ENCODE data around the gene EGLN3. TPM values are rescaled to one million over a fixed set of nuclear protein-coding genes. Genes with fewer than 3 reads are reported as not detected.

EGLN3 gene
- total and polyA plus RNA-seq, 7 experiments from 2014 or later = 0.71 to 96.5 (median 1.3) TPM

DNA sequence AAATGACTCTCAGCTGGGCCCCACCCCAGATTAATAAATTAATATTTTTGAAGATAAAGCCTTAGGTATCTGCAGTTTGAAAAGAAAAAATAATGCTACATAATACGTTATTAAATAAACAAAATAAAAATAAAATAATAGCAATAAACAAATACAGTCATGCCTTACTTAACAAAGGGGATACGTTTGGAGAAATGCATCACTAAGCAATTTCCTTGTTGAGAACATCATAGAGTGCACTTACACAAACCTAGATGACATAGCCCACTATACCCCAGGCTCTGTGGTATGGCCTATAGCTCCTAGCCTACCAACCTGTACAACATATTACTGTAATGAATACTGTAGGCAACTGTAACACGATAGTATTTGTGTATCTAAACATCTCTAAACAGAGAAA, 7.1 kb upstream of the EGLN3 start:
- H3K9me3 ChIP-seq (ENCODE audit: control insufficient read depth in 2 of 3, low read length in 3 of 3) = no peaks in the 10 kb centered on the region
- Mint-ChIP-seq H3K27ac (no peak overlapping the region), H3K36me3 (peaks cover 0 to 23% (median 4%) of the 10 kb centered on the region in 5 donors), H3K4me3 (no peak overlapping the region), H3K9me3 (peaks cover 0 to 7% (median 0%) of the 10 kb centered on the region in 11 donors), H3K4me1 (peaks cover 0 to 35% (median 3%) of the 10 kb centered on the region in 7 donors), H3K27me3 (peaks cover 15 to 62% (median 20%) of the 10 kb centered on the region in 5 donors)
- DNase-seq (no peak), ATAC-seq (no peak)
- no peaks in the 10 kb centered on the region for H3K27me3 ChIP-seq (ENCODE audit: control insufficient read depth in 2 of 2, insufficient read depth in 2 of 2, low read length in 2 of 2)
- H3K4me1 ChIP-seq (ENCODE audit: control insufficient read depth in 2 of 2, insufficient read depth in 2 of 2, low read length in 2 of 2) = no peaks in the 10 kb centered on the region
- H3K4me3 ChIP-seq (ENCODE audit: low read length) = no peak overlapping the region
- H3K36me3 ChIP-seq (ENCODE audit: control insufficient read depth in 2 of 3, insufficient read depth in 3 of 3, low read length in 3 of 3) = no peaks in the 10 kb centered on the region
- intact Hi-C loops (cut with micrococcal nuclease) = no loop called here
- ChIA-PET POLR2A (no interaction called here), CTCF (no interaction called here)
- no peak overlapping the region for H3K27ac ChIP-seq (ENCODE audit: low read depth, low read length)

DNA sequence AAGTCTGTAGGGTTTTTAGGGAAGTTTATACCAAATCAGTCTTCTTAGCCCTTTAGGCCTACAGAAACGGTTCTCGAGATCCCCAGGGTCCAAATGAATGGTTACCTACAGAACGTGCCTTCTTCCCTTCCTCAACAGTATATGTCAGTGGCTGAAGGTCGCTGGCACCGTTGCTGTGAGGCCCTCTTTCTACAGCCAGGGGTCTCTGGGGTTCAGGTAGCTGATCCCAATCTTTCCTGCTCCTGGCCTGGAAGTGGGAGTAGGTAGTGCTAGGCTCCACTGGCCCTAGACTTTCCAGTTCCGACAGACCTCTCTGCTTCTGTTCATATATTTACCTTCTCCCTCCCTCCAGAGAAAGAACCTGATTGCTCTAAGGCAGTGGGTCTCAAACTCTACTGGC, 6.4 kb upstream of the EGLN3 start:
- H3K4me3 ChIP-seq (ENCODE audit: low read length) = no peak overlapping the region
- Mint-ChIP-seq H3K27me3 (peaks cover 22 to 69% (median 27%) of the 10 kb centered on the region in 5 donors), H3K4me1 (peaks cover 0 to 33% (median 3%) of the 10 kb centered on the region in 7 donors), H3K36me3 (peaks cover 0 to 19% (median 4%) of the 10 kb centered on the region in 5 donors), H3K27ac (no peak overlapping the region), H3K4me3 (no peak overlapping the region), H3K9me3 (peaks cover 0 to 5% (median 0%) of the 10 kb centered on the region in 11 donors)
- ChIA-PET CTCF (no interaction called here), POLR2A (no interaction called here)
- intact Hi-C loops (cut with micrococcal nuclease) = no loop called here
- ATAC-seq = no peak
- H3K4me1 ChIP-seq (ENCODE audit: control insufficient read depth in 2 of 2, insufficient read depth in 2 of 2, low read length in 2 of 2) = no peaks in the 10 kb centered on the region
- no peak for DNase-seq
- no peaks in the 10 kb centered on the region for H3K36me3 ChIP-seq (ENCODE audit: control insufficient read depth in 2 of 3, insufficient read depth in 3 of 3, low read length in 3 of 3)
- H3K27ac ChIP-seq (ENCODE audit: low read depth, low read length) = no peak overlapping the region
- no peaks in the 10 kb centered on the region for H3K27me3 ChIP-seq (ENCODE audit: control insufficient read depth in 2 of 2, insufficient read depth in 2 of 2, low read length in 2 of 2)
- H3K9me3 ChIP-seq (ENCODE audit: control insufficient read depth in 2 of 3, low read length in 3 of 3) = no peaks in the 10 kb centered on the region

DNA sequence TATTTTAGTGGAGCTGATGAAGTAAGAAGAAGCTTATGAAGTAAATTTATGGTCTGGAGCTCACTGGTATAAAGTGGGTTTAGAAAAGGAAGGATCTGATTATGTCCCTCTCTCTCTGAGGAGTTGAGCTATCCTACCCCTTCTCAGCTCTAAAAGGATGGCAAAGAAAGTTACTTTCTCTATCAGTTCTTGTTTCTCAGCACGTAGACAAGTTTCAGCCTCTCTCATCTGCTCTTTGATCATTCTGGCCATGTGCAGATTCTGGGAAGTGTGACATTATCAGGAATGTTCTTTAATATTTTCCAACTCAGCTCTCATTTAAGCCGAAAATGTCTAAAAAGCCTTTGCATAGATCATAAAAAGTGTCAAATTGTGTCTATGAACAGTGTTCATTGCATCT, 5.8 kb upstream of the EGLN3 start:
- no peaks in the 10 kb centered on the region for H3K9me3 ChIP-seq (ENCODE audit: control insufficient read depth in 2 of 3, low read length in 3 of 3)
- peaks cover 0 to 15% (median 4%) of the 10 kb centered on the region in 5 donors for H3K36me3 Mint-ChIP-seq
- H3K27ac ChIP-seq (ENCODE audit: low read depth, low read length) = no peak overlapping the region
- H3K4me1 Mint-ChIP-seq = peaks cover under 1 to 30% (median 5%) of the 10 kb centered on the region in 7 donors
- no peak for ATAC-seq
- no peak overlapping the region for H3K4me3 ChIP-seq (ENCODE audit: low read length)
- H3K36me3 ChIP-seq (ENCODE audit: control insufficient read depth in 2 of 3, insufficient read depth in 3 of 3, low read length in 3 of 3) = no peaks in the 10 kb centered on the region
- no peak overlapping the region for H3K27ac Mint-ChIP-seq
- CTCF ChIA-PET = no interaction called here
- no peaks in the 10 kb centered on the region for H3K27me3 ChIP-seq (ENCODE audit: control insufficient read depth in 2 of 2, insufficient read depth in 2 of 2, low read length in 2 of 2)
- intact Hi-C loops (cut with micrococcal nuclease) = no loop called here
- H3K27me3 Mint-ChIP-seq = peaks cover 27 to 74% (median 32%) of the 10 kb centered on the region in 5 donors
- no peaks in the 10 kb centered on the region for H3K4me1 ChIP-seq (ENCODE audit: control insufficient read depth in 2 of 2, insufficient read depth in 2 of 2, low read length in 2 of 2)
- POLR2A ChIA-PET = no interaction called here
- DNase-seq = no peak
- peaks cover 0 to 5% (median 0%) of the 10 kb centered on the region in 11 donors for H3K9me3 Mint-ChIP-seq
- H3K4me3 Mint-ChIP-seq = no peak overlapping the region

DNA sequence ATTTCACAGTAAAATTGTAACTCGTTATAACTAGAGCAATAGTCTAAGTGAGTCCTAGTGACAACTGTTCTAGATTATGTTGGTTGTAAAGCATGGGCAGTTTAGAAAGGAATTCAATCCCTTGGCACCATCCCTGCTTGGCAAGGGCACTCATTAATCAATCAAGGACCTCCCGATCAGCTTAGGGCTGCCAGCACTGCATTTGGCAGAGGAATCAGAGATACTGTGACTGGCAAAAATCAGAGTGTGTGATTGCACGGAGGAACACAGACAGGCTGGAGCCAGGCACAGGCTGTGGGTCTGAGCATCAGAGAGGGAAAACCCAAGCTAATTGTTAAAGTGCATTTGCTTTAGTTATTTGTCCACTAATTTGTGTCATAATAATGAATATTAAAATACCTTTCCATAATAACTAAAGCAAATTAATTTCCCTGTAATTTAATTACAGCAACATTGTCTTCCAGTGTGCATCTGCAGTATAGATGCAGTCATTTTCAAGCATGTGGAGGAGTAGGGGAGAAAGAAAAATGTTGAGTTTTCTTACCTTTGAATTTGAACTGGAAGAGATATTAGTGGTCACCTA, 3.2 kb upstream of the EGLN3 start:
- ATAC-seq = no peak

DNA sequence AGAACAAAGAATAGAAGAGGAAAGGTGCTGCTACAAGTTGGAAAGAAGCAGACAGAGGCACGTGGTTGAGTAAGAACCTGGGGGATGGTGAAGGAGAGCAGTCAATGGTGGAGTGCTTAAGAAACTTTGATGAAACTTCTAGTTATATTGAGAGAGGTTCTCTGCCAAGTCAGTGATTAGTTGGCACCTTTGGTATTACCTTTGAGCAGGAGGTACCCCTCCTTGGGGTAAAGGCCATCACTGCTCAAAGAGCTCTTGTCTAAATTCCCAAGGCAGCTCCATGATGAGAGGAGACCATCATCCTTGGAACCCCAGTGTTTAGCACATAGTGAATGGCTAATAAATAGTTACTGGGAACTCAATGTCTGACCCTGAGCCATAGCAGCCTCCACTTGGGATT, 1.7 kb upstream of the EGLN3 start:
- CTCF ChIA-PET = no interaction called here
- Mint-ChIP-seq H3K9me3 (peaks cover 0 to 8% (median 0%) of the 10 kb centered on the region in 11 donors), H3K27ac (no peak overlapping the region), H3K36me3 (peaks cover 0 to 34% (median 4%) of the 10 kb centered on the region in 5 donors), H3K4me3 (peak overlapping the region in 1 of 10 donors; percentile 14), H3K4me1 (peaks cover 6 to 36% (median 14%) of the 10 kb centered on the region in 7 donors), H3K27me3 (peaks cover 44 to 85% (median 49%) of the 10 kb centered on the region in 5 donors)
- POLR2A ChIA-PET = no interaction called here
- ATAC-seq = no peak
- no peaks in the 10 kb centered on the region for H3K9me3 ChIP-seq (ENCODE audit: control insufficient read depth in 2 of 3, low read length in 3 of 3)
- H3K36me3 ChIP-seq (ENCODE audit: control insufficient read depth in 2 of 3, insufficient read depth in 3 of 3, low read length in 3 of 3) = no peaks in the 10 kb centered on the region
- peaks cover 4% of the 10 kb centered on the region in 2 donors for H3K4me1 ChIP-seq (ENCODE audit: control insufficient read depth in 2 of 2, insufficient read depth in 2 of 2, low read length in 2 of 2)
- H3K27ac ChIP-seq (ENCODE audit: low read depth, low read length) = no peak overlapping the region
- intact Hi-C loops (cut with micrococcal nuclease) = no loop called here
- no peak overlapping the region for H3K4me3 ChIP-seq (ENCODE audit: low read length)
- peaks cover 0 to 4% of the 10 kb centered on the region in 2 donors for H3K27me3 ChIP-seq (ENCODE audit: control insufficient read depth in 2 of 2, insufficient read depth in 2 of 2, low read length in 2 of 2)
- no peak for DNase-seq

More for the DNA sequence above, 3.2 kb upstream of the EGLN3 start:
- ChIA-PET POLR2A (no interaction called here), CTCF (no interaction called here)
- H3K9me3 ChIP-seq (ENCODE audit: control insufficient read depth in 2 of 3, low read length in 3 of 3) = no peaks in the 10 kb centered on the region
- intact Hi-C loops (cut with micrococcal nuclease) = no loop called here
- no peaks in the 10 kb centered on the region for H3K36me3 ChIP-seq (ENCODE audit: control insufficient read depth in 2 of 3, insufficient read depth in 3 of 3, low read length in 3 of 3)
- Mint-ChIP-seq H3K4me1 (peaks cover 6 to 28% (median 13%) of the 10 kb centered on the region in 7 donors), H3K4me3 (no peak overlapping the region), H3K27me3 (peaks cover 32 to 76% (median 39%) of the 10 kb centered on the region in 5 donors), H3K27ac (no peak overlapping the region), H3K9me3 (peaks cover 0 to 6% (median 0%) of the 10 kb centered on the region in 11 donors), H3K36me3 (peaks cover 0 to 21% (median 4%) of the 10 kb centered on the region in 5 donors)
- no peak overlapping the region for H3K27ac ChIP-seq (ENCODE audit: low read depth, low read length)
- H3K4me1 ChIP-seq (ENCODE audit: control insufficient read depth in 2 of 2, insufficient read depth in 2 of 2, low read length in 2 of 2) = peaks cover 4% of the 10 kb centered on the region in 2 donors
- H3K27me3 ChIP-seq (ENCODE audit: control insufficient read depth in 2 of 2, insufficient read depth in 2 of 2, low read length in 2 of 2) = no peaks in the 10 kb centered on the region
- H3K4me3 ChIP-seq (ENCODE audit: low read length) = no peak overlapping the region
- DNase-seq = no peak

DNA sequence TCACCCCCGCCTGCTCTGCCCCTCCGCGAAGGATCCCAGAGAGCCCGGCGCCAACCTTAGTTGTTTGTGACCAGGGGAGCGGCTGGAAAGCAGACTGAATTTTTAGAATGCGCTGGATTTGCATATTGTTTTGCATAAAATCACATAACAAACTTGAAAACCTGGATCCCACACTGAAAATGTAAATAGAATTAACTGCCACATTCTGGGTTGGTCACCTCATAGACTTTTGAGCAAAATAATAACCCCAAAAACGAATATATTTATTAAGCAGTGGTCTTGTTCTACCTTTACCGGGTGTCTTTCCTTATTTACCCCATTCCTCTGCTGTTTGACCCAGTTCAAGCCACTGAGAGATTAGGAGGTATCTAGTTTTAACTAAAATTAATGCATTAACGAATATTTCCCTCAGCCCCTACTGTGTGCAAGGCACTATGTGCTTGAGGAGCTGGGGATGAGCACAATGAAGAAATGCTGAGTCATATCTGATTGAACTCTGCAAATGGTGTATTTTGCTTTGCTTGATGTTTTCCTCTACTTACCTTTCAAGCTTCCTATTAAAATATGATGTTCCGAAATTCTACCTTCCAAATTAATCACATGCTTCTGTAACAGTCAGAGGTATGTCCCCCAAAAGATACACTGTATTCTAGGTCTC, 438 bp upstream of the EGLN3 start:
- Mint-ChIP-seq H3K4me1 (peaks cover 11 to 42% (median 22%) of the 10 kb centered on the region in 7 donors), H3K36me3 (peaks cover 0 to 40% (median 4%) of the 10 kb centered on the region in 5 donors), H3K27ac (peak overlapping the region in 1 of 9 donors; percentile 65), H3K9me3 (peaks cover 0 to 8% (median 0%) of the 10 kb centered on the region in 11 donors), H3K27me3 (peaks cover 48 to 84% (median 56%) of the 10 kb centered on the region in 5 donors), H3K4me3 (peak overlapping the region; percentile 35 to 92 (median 68))
- H3K4me3 ChIP-seq (ENCODE audit: low read length) = peak overlapping the region; percentile 37
- H3K36me3 ChIP-seq (ENCODE audit: control insufficient read depth in 2 of 3, insufficient read depth in 3 of 3, low read length in 3 of 3) = no peaks in the 10 kb centered on the region
- peaks cover 4% of the 10 kb centered on the region in 2 donors for H3K4me1 ChIP-seq (ENCODE audit: control insufficient read depth in 2 of 2, insufficient read depth in 2 of 2, low read length in 2 of 2)
- no peak for DNase-seq
- no peak overlapping the region for H3K27ac ChIP-seq (ENCODE audit: low read depth, low read length)
- no peak for ATAC-seq
- no peaks in the 10 kb centered on the region for H3K9me3 ChIP-seq (ENCODE audit: control insufficient read depth in 2 of 3, low read length in 3 of 3)
- peaks cover 0 to 4% of the 10 kb centered on the region in 2 donors for H3K27me3 ChIP-seq (ENCODE audit: control insufficient read depth in 2 of 2, insufficient read depth in 2 of 2, low read length in 2 of 2)
- POLR2A ChIA-PET = no interaction called here
- intact Hi-C loops (cut with micrococcal nuclease) = loop anchor here in 1 of 2 donors (1.0 to 2.0 kb wide), 5 partner anchors 67 to 147 kb away; no protein-coding TSS in a partner anchor
- CTCF ChIA-PET = no interaction called here
